HFF-Myc (cell line): Measurements from ENCODE around the gene ZNF385A.
A peak's percentile ranks its signal among the peaks of the same experiment; 100 is the strongest.

Experiments used
- DNase-seq: peaks from one replicate; pipeline ENCODE4 v3.0.0-alpha.2; 2011; ENCODE audit warnings: low read depth; ENCODE audit errors: extremely low read depth
- H3K4me3 ChIP-seq: replicated peaks from 2 replicates; pipeline ENCODE4 v1.5.1; 2011; ENCODE audit warnings: low read depth, mild to moderate bottlenecking, control low read depth, low read length
- CTCF ChIP-seq: IDR thresholded peaks from 2 replicates; pipeline ENCODE4 v1.5.1; 2012; ENCODE audit warnings: mild to moderate bottlenecking, low read depth, low read length, control low read depth; ENCODE audit errors: missing control alignments

Gene ZNF385A

GRCh38 chr12:54368025-54368708, 16.4 kb downstream of the ZNF385A start:
- TF ChIP-seq CTCF, result no peak
- no peak overlapping the region for H3K4me3 ChIP-seq

GRCh38 chr12:54364413-54364812, 20.1 kb downstream of the ZNF385A start, which contains the start of gene GPR84:
GPR84 (minus strand) TSS chr12:54364486; CDS start chr12:54363851, 635 bp downstream.
- no peak for DNase-seq
- no peak for TF ChIP-seq CTCF
- H3K4me3 ChIP-seq, result no peak within 1 kb of the TSS

More at GRCh38 chr12:54368025-54368708, 16.4 kb downstream of the ZNF385A start:
- no peak for DNase-seq

- no peak for DNase-seq
- H3K4me3 ChIP-seq, result no peak overlapping the region
- no peak for TF ChIP-seq CTCF
Observed at GRCh38 chr12:54363618-54364017, 20.9 kb downstream of the ZNF385A start.

GRCh38 chr12:54363047-54363446, 21.5 kb downstream of the ZNF385A start:
- no peak for DNase-seq
- H3K4me3 ChIP-seq, result no peak overlapping the region
- TF ChIP-seq CTCF, result no peak

GRCh38 chr12:54360717-54361456, 23.6 kb downstream of the ZNF385A start:
- H3K4me3 ChIP-seq, result no peak overlapping the region
- TF ChIP-seq CTCF, result peak; percentile 92
- DNase-seq, result peak; percentile 74

- TF ChIP-seq CTCF, result no peak
- DNase-seq, result no peak
- H3K4me3 ChIP-seq, result peak overlapping the region; percentile 54
Observed at GRCh38 chr12:54359762-54360351, 24.7 kb downstream of the ZNF385A start.
